ENCODE results near the gene GTF2H3. TPM values are rescaled to one million over a fixed set of nuclear protein-coding genes. Genes with fewer than 3 reads are reported as not detected.

Gene GTF2H3
- total and polyA plus RNA-seq, 12 donors: 4.2 to 35.6 (median 20.5) TPM

DNA sequence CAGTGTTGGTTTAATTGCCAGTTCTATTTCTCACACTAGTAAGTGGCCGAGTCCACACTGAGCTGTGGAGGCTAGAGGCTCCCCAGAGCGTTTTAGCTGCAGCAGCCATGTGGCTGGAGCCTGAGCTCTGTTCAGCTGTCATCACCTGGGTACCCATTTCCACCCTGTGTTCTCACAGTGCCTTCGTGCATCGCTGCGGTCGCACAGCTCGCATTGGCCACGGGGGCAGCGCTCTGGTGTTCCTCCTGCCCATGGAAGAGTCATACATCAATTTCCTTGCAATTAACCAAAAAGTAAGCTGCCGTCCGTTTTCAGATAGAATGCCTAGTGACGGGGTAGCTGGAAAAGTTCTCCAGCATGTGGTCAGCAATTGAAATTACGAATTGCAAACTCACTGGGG is 16.0 kb upstream of the GTF2H3 start:
- no peak for TF ChIP-seq POLR2A (IDR thresholded peaks at IDR 0.05)
- TF ChIP-seq, protein P1, sequence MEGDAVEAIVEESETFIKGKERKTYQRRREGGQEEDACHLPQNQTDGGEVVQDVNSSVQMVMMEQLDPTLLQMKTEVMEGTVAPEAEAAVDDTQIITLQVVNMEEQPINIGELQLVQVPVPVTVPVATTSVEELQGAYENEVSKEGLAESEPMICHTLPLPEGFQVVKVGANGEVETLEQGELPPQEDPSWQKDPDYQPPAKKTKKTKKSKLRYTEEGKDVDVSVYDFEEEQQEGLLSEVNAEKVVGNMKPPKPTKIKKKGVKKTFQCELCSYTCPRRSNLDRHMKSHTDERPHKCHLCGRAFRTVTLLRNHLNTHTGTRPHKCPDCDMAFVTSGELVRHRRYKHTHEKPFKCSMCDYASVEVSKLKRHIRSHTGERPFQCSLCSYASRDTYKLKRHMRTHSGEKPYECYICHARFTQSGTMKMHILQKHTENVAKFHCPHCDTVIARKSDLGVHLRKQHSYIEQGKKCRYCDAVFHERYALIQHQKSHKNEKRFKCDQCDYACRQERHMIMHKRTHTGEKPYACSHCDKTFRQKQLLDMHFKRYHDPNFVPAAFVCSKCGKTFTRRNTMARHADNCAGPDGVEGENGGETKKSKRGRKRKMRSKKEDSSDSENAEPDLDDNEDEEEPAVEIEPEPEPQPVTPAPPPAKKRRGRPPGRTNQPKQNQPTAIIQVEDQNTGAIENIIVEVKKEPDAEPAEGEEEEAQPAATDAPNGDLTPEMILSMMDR (IDR thresholded peaks at IDR 0.05): no peak
- Histone ChIP-seq H3K4me1 (replicated peaks in 1 of 2) (peaks cover 6 to 8% of the 10 kb centered on the region in 2 donors), H3K27ac (no peak overlapping the region), H3K9me3 (replicated peaks in 1 of 3) (no peaks in the 10 kb centered on the region), H3K4me3 (no peak overlapping the region), H3K27me3 (no peaks in the 10 kb centered on the region), H3K36me3 (replicated peaks in 1 of 2) (peaks cover 0 to 89% of the 10 kb centered on the region in 2 donors)
- no peak for DNase-seq
- intact Hi-C loops (cut with DNase I): loop anchor here in 1 of 2 donors (10.0 kb wide), 1 partner anchor 353 kb away; no protein-coding TSS in a partner anchor
- WGBS, 4 donors: 87 to 95% (median 88%) methylated on average over 13 of the region's 13 CpGs

- DNase-seq: no peak
- Histone ChIP-seq H3K27me3 (no peaks in the 10 kb centered on the region), H3K36me3 (replicated peaks in 1 of 2) (peaks cover 0 to 95% of the 10 kb centered on the region in 2 donors), H3K4me1 (replicated peaks in 1 of 2) (no peaks in the 10 kb centered on the region), H3K27ac (no peak overlapping the region), H3K4me3 (no peak overlapping the region), H3K9me3 (replicated peaks in 1 of 3) (no peaks in the 10 kb centered on the region)
- TF ChIP-seq, protein P1 (IDR thresholded peaks at IDR 0.05): no peak
- TF ChIP-seq POLR2A (IDR thresholded peaks at IDR 0.05): no peak
- intact Hi-C loops (cut with DNase I): no loop called here
- 77 to 86% (median 80%) methylated on average over 8 of the region's 8 CpGs for WGBS, 4 donors
Observed at GRCh38 chr12:123621101-123621500, 12.5 kb upstream of the GTF2H3 start.

DNA sequence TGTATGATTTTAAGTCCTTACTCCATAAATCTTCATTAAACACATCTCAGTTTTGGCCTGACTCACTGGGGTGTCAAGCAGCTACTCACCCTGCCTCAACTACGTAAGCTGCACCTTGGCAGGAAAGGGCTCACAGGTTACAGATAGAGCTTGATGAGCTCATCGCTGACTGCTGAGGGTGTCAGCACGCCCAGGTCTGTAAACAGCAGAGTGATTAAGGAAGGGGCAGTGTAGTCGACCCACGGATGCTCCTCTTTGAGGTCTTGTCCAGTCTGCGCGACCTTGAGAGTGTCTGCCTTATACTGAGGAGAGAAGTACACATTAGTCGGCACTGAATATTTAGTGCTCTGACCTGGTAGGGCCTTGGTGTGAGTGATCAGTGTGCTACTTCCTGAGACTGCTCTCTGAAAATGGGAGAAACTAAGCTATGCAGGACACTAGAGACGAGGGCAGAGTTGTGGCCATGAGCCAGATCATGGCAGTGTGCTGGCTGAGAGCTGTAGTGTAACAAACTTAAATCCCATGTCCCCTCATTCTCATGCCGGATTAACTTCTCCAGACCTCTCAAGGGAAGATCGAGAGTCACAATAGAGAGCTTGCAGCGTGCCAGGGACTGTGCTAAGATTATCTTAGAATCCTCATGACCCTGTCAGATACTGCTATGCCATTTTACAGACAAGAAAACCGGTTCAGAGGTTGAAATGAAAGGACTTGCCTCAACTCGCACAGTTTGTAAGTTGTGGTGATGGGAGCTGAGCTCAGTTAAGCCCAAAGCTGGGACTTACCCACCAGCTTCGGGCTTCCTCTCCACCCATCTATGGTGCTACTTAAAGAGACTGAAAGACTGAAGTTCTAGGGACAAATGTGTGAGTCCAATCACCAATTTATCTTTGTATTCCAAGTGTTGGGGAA is 11.8 kb upstream of the GTF2H3 start:
- Histone ChIP-seq H3K27ac (no peak overlapping the region), H3K36me3 (replicated peaks in 1 of 2) (peaks cover 0 to 95% of the 10 kb centered on the region in 2 donors), H3K4me3 (no peak overlapping the region), H3K9me3 (replicated peaks in 1 of 3) (no peaks in the 10 kb centered on the region), H3K27me3 (no peaks in the 10 kb centered on the region), H3K4me1 (replicated peaks in 1 of 2) (no peaks in the 10 kb centered on the region)
- no peak for DNase-seq
- intact Hi-C loops (cut with DNase I): no loop called here
- TF ChIP-seq, protein P1 (IDR thresholded peaks at IDR 0.05): no peak
- TF ChIP-seq POLR2A (IDR thresholded peaks at IDR 0.05): no peak
- 73 to 78% (median 74%) methylated on average over 15 of the region's 15 CpGs for WGBS, 4 donors

GRCh38 chr12:123634142-123634561 is 523 bp downstream of the GTF2H3 start:
- Histone ChIP-seq H3K4me3 (peak overlapping the region in 3 of 4 donors; percentile 70 to 88 (median 77)), H3K4me1 (replicated peaks in 1 of 2) (peaks cover 8 to 16% of the 10 kb centered on the region in 2 donors), H3K27ac (peak overlapping the region in 4 of 5 donors; percentile 11 to 88 (median 64)), H3K36me3 (replicated peaks in 1 of 2) (peaks cover 0 to 27% of the 10 kb centered on the region in 2 donors), H3K27me3 (no peaks in the 10 kb centered on the region), H3K9me3 (replicated peaks in 1 of 3) (no peaks in the 10 kb centered on the region)
- peak in 1 of 7 donors; percentile 57 for DNase-seq
- 12 to 17% (median 14%) methylated on average over 19 of the region's 19 CpGs for WGBS, 4 donors
- intact Hi-C loops (cut with DNase I): no loop called here
- TF ChIP-seq, protein P1 (IDR thresholded peaks at IDR 0.05): no peak
- no peak for TF ChIP-seq POLR2A (IDR thresholded peaks at IDR 0.05)
